NCI-H146 treated with DMSO at 0.1 percent for 48 hours (cell line): ENCODE data around the gene NFIB.

Experiments used
- DNase-seq: peaks from one replicate; lab custom pipeline; 2025; ENCODE audit not compliant: unreplicated experiment; lab: John Stamatoyannopoulos, UW

Gene NFIB

DNA sequence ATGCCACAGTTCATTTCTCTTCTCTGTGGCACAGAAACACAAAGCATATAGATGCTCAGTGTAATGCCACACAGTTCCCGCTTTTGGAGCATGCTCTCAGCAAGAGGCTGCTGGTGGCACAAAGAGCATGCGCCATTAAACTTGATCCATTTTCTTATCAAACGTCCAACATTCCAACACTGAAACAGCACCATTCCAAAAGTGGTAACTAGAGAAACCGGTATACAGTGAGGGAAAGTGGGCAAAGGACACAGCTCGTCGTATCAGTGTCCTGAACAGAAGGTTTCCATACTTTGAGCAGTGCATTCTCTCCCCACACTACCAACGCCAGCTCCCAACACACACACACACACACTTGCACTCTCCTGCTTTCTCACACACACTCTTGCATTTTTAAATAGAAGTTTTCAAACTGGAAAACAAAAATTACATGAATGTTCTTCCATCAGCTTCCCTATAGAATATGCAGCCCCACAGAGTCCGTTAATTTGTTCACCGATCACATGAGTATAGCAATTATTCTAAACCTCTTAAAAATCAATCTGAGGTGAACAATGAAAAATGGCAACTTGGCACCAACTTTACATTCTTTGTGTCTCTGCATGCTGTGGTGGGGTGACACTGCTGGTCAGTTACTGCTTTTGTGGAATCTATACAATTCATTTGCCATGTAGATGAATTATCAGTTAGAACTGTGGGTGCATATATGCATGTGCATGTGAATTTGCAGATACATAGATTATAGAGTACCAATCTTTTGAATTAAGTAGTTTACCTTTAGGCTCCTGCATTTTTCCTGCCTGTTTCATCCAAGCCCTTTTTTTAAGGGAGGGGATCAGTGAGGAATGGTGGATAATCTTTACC is 5.7 kb downstream of the NFIB start:
- DNase-seq: no peak

DNA sequence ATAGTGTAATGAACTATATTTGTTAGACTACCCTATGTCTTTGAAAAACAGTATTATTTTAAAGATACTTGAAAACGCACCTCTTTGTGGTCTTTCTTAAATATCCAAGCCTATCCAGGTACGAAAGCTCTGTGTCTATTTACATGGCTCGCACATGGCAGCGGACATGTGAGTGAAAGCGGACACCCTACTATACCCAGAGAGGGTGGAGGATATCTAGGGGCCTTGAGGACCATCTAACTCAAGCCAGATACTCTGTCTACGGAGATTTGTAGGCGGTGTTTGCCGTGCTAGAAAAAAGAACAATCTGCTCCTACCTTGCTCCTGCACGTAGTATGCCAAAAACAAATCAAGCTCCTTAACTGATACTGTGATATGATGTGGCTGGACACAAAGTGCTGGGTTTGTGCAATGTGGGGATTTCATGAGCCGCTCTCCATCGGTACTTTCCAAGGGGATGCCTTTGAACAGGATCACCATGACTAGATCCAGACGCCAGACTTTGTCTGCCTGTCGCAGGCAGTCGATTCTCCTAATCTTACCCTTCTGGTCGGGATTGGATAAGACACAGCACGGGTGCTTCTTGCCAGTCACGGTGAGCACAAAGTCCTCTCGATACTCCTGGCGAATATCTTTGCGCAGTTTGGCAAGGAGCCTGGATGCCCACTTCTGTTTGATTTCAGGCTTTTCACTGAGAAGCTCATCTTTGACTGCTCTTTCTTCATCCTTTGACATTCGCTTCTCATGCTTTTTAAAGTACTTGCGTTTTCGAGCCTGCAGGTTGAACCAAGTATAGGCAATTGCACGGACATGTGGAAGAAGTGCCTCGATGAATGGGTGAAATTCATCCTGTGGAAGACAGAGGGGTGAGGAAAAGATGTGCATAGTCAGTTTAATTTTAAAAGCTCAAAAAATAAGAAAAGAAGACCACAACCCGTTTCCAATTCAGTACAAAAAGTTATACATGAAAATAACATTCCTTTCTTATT is 7.0 kb downstream of the NFIB start:
- DNase-seq: no peak

DNA sequence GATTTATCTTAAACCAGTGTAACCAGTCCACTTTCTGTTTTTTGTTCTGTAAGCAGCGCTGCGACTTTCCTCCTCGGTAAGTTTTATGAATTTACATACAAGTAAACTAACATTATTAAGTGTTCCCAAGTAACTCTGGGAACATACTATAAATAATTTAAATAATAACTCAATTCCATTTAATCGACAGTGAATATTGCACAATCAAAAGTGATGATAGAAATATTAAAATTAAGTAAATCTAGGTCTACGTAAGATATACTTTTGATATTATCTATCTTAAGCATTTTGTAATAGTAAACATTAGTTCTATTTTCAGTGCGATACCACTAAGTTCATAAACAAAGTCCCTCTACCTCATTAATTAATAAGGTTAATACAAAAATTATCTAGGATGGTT is 7.8 kb downstream of the NFIB start:
- no peak for DNase-seq

DNA sequence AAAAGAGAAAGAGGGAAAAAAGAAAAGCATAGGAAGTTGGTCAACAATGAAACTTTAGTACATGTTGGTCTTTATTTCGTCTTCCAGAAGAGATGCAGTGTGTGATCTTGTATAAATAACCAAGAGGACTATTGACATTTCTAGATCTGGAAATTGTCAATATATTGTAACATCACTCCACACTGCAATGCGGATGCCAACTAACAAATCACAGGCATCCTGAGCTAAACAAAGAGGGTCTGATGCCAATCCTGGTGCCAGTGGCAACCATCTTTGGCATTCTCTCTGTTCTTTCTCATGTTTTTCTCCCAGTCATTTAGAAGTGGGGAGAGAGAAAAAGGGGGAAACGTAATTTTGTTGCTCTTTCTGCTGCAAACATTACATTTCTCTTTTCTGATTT is 9.7 kb downstream of the NFIB start:
- no peak for DNase-seq

DNA sequence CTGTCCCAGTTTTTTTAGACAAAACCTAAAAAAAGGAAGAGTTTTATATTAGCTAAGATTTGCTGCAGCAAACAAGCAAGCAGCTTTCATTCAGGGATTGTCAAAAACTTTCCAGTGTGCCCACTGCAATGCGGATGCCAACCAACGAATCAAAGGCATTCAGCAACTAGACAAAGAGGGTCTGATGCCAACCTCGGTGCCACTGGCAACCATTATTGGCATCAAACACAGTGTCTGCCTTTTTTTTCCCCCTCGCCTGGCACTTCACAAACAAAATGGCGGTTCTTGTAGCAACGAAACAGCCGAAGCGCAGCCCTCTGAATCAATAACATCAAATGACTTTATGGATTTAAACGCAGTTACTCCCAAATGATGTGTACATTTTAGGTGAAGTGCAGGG is 10.4 kb downstream of the NFIB start:
- no peak for DNase-seq

DNA sequence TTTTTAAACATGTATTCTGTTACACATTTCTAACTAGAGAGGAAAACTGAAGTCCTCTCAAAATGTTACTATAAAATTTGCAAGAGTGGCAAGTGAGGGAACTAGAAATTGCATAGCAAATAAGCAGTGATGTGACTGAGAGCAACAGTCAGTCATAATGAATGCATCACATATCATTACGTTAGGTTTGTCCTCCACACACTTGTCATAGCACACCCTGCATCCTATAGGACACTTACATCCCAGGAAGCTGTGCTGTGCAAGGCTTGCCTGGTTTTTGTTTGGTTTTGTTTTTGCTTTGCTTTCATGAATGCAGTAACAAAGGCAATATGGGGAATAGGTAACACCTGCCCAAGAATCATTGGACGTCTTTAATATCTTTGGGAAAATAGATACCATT is 10.8 kb downstream of the NFIB start:
- no peak for DNase-seq

DNA sequence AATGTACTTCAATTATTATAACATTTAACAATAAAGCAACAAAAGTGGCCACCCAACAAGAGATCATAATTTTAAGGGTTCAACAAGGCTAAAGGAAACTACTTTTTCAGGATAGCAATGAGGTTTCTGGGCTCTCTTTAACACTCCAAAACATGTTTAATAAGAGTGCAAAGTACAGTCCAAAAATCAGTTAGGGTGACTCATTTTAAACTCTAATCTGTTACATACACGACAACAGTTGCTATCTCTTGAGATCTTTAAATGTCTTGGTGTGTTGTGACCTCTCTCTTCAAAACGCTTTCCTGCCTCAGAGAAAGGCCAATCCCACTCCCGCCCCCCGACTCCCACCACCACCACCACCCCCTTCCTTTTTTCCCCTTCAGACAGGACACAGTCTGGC is 11.5 kb downstream of the NFIB start:
- DNase-seq: no peak

DNA sequence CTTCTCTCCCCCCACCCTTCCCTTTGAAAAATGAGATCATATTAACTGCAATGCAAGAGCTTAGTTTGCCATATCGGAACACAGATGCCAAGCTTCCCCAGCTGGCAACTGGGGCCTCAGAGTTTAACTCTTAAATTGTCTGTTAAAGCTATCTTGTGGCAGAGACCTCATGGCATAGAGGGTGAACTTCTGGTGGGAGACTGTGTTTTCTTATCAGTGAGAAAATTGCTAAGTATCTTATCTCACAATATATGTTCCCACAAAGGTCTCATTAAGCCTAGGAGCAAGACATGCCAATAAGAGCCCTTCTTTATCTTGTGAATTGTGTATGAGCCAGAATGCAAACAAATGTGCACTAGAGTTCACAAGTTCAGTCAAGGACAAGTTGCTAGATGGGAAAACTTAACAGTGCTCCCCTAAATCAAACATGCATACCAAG is 12.3 kb downstream of the NFIB start:
- no peak for DNase-seq

DNA sequence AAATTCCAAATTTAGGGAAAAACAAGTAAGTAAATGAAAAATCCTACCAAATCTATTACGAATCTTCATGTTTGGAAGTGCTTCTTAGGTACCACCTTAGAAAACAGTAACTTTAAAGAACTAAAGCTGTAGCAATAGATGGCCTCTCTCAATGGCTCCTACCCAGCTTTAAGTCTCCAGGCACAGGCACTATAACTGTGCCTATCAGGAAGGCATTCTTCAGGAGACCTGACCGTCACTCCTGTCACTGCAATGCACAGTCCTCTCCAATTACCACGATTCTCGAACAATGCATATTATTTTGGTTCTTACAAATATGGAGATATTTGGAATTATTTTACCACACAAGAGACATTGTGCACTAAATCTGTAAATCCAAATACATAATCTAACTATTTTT is 12.9 kb downstream of the NFIB start:
- DNase-seq: no peak

DNA sequence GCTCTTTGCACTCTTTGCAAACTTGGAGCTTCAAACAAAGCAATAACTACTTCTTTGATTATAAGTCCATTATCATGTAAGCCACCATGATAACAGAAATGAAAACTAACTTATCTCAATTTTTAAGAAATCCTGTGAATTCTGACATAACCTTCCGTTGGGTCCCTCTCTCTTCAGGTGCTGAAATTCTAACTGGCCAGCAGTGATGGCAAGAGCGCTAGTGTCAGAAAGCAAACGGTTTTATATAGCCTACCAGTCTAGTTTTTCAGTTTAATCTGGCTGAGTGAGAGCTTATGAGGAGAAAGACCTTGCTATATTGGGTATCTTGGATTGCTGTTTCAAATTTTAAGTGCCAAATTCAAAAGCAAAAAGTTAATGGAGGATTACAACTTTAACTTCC is 13.4 kb downstream of the NFIB start:
- no peak for DNase-seq

DNA sequence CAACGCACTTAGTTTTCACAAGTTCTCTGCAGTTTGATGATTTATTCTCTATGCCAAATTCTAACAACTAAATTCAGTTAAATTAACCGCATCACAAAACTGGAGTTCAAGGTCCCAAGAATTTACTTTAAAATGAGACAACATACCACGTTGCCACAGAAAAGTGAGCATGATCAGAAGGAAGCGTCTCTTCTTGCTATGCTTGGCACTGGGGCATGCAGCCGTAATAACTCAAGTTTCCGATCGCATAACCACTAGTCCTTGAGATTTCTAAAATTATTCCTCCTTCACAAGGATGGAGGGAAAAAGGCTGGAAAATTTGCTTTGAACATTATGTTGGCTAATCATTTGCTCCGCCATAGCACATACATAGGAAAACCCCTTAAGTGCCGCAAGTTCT is 13.9 kb downstream of the NFIB start:
- DNase-seq: no peak

DNA sequence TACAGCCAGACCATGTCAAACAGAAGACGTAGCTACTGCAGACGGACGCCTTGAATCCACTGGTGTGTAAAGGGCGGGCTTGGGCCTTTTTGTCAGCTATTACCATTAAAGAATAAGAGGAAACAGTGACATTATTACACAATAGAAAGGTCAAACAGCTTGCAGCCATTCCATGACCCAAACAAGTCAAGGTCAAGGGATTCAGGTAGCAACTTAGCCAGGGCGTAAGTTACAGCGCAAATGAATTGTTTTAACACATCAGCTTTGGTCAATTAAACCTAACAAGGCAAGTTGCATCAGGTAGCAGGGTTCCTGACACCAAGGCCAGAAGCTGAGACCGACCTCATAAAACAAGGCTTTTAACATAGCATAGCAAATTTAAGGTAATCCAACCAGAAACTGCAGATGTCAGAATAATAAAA is 15.3 kb downstream of the NFIB start:
- DNase-seq: no peak

DNA sequence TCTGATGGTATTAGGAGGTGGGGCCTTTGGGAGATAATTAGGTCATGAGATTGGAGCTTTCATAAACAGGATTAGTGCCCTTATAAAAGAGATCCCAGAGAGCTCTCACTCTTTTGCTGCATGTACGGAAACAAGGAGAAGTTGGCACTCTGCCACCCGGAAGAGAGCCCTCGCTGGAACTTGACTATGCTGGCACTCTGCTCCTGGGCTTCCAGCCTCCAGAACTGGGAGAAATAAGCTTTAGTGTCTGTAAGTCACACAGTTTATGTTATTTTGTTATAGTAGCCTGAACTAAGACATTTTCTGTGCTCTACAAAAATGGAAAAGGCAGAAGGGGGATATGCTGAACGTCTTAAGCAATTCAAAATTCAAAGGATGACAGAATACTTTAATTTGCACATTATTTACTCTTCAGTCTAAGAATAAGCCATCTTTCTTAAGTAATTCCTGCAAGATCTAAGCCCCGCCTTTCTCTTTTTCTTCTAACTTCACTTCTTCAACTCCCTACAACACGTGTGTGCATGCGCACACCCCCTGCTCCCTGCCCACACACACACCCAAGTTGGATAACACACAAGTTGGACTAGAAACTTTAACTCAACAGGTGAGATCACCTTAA is 17.3 kb downstream of the NFIB start:
- DNase-seq: no peak

DNA sequence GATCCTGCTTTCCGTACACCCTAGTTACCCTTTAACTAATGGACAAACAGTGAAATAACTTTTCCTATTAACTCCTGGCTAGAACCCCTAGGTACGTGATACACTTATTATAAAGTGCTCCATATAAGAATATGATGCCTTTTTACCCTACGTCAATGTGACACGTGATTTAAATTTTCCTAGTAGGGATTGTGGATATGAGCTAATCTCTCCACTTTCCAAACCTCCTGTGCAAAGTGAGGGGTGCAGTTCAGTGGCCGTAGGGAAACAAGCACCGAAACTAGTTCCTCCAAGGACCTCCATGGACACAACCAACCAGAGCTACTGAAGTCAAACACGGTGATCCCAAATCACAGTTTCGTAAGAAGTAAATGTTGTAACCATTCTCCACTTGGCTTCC is 19.3 kb downstream of the NFIB start:
- DNase-seq: no peak

DNA sequence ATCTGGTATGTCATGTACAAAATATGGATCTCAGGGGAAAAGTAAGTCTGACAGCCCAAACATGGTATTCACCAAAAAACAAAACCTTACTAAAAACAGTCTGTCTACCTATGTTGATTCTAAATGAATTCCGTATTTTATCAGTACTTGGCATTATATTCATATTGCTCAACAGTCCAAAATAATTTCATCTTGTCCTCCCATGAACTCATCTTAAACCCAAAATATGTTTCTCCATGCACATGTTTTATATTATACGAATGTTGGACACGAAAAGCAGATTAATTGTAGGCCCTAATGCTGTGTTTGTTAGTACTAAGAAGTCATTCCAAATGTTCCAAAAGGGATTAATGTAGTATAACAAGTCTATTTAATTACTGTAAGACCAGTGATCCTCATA is 20.1 kb downstream of the NFIB start:
- no peak for DNase-seq

DNA sequence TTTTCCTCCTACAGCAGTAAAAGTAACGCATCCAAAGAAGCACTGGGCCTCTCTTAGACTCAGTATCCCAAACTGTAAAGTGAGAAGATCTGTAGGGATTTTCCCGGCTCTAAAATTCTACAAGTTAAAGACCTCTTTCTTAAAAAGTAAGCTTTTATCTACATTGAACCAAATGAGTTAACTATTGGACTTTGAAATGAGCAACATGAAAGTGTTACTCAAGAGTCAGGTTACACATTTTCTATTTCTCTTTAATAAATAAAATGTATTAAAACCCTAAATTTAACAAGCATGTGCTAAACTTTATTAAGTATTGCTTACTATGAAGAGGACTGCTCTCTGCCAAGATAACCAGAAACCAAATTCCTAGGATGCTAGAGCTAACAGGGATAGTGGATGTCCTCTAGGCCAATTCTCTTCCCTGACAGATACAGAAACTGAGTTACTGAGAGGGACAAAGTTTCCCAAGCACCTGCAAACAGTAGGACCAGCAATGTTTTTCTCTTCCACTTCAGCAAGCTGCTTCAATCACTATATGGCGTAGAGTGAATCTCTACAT is 21.7 kb downstream of the NFIB start:
- no peak for DNase-seq

DNA sequence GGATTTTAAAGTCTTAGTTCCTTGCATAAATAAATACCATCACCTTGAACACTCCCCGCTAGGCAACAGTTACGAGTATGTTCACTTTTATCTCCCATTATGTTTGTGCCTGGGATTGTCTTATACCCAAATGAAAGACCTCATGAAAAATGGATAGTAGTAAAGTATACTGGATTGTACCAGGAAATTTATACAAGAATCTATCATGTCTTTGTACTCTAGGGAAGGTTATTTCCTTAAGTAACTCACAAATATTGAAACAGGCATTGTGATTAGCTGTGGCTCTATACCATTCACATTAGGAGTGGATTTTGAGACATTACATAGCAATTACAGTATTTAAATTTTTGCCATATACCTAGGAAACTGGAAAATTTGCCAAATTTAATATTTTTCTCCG is 24.0 kb downstream of the NFIB start:
- no peak for DNase-seq

DNA sequence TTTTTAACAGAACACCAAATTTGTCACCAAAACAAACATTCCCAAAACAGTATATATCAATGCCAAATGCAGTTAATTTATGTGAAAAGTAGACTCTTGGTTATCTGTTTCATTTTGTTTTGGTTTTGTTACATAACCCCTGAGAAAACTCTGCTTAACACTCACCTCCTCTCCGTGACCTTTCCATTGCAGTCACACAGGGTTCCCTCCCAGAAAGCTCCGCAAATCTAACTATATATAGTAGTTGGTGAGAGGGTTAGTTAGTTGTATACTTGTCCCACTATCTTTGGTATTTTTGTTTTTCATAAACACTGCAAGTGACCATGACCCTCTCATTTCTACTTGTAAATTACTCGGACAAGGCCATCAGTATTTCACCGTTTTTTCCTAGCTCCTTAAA is 25.5 kb downstream of the NFIB start:
- DNase-seq: no peak

DNA sequence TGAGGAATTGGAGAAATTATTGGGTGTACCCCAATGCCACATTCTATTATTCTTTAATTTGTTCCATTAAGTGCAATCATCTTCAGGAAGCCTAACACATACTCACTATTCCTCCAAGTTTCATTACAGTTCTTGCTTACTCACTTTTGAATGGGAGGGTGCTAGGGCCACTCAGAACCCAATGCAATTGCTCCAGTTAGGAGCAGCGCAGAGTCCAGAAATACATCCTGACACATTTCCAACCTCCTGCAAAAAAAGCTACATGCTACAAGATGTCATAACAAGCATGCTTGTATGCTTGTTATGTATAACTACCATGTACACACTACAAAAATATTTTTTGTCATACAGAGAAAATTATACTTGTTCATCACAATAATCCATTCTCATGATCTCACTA is 27.8 kb downstream of the NFIB start:
- no peak for DNase-seq

DNA sequence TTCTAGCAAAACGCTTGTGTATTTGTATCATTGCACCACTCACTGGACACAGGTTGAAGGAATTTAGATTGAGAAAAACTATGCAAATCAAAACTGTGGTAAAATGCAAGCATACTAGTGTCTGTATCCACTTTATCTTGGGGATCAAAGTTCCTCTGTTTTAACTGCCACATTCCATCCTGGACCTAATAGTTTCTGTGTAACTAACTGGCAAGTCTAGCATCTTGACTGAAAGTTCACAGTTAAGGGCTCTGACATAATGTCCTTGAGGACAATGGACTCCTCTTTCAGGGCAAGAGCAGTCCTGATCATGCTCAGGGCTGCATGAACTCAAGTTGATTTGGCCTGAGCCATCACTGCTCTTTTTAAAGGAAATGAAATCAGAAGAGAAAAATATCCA is 30.7 kb downstream of the NFIB start:
- DNase-seq: no peak

DNA sequence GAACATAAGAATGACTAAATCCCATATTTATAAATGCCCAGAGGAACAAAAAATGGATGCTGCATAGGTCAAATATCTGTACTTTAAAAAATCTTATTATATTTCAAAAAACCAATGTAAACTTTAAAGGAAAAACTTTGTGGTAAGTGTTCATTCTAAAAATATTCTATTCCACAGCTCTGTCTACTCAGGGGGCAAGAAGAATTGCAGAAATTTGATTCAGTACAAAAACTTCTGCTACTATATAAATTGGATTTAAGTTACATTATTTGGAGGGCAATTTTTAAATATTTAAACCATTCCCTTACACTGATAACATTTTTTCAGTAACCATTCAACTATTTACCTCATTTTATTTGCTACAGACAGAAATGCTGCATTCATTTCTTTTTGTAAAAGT is 32.1 kb downstream of the NFIB start:
- DNase-seq: no peak
